Measurements from ENCODE around the gene ATXN1. TPM values are rescaled to one million over a fixed set of nuclear protein-coding genes. Genes with fewer than 3 reads are reported as not detected.

Gene ATXN1
- total RNA-seq, 1 donor from 2014 or later, result 71.2 TPM

GRCh38 chr6:16572317-16572716, 188.9 kb downstream of the ATXN1 start:
- intact Hi-C loops (cut with DNase I), result no loop called here

GRCh38 chr6:16570946-16571345, 190.3 kb downstream of the ATXN1 start:
- no peaks in the 10 kb centered on the region for H3K4me1 ChIP-seq
- no peak overlapping the region for H3K27ac ChIP-seq
- no peak for ATAC-seq
- H3K27me3 ChIP-seq, result no peaks in the 10 kb centered on the region
- DNase-seq, result no peak
- H3K36me3 ChIP-seq, result no peaks in the 10 kb centered on the region
- TF ChIP-seq CTCF (IDR thresholded peaks at IDR 0.05), result no peak
- no peak overlapping the region for H3K4me3 ChIP-seq
- intact Hi-C loops (cut with DNase I), result no loop called here
- H3K9me3 ChIP-seq, result no peaks in the 10 kb centered on the region

More at GRCh38 chr6:16572317-16572716, 188.9 kb downstream of the ATXN1 start:
- Histone ChIP-seq H3K36me3 (no peaks in the 10 kb centered on the region), H3K27me3 (no peaks in the 10 kb centered on the region), H3K4me1 (no peaks in the 10 kb centered on the region), H3K9me3 (no peaks in the 10 kb centered on the region), H3K27ac (no peak overlapping the region), H3K4me3 (no peak overlapping the region)
- TF ChIP-seq CTCF (IDR thresholded peaks at IDR 0.05), result no peak
- DNase-seq (no peak), ATAC-seq (no peak)

DNA sequence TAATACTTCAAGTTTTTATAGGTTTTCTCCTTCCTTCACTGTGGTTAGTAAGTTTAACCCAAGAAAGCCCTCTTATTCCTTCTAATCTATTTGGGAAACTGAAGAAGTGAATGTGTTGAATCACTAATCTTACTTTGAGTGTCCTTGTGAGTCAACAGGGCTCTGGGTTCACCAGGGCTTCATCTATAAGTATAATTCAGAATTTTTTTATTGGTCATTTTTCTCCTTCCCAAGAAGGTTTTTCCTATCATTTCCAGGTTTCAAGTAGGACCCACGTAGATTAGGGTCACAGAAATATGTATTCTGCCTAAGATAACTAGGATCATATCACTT, 191.1 kb downstream of the ATXN1 start:
- H3K36me3 ChIP-seq, result no peaks in the 10 kb centered on the region
- DNase-seq (no peak), ATAC-seq (no peak)
- intact Hi-C loops (cut with DNase I), result no loop called here
- no peaks in the 10 kb centered on the region for H3K4me1 ChIP-seq
- no peak overlapping the region for H3K4me3 ChIP-seq
- H3K27ac ChIP-seq, result no peak overlapping the region
- H3K27me3 ChIP-seq, result no peaks in the 10 kb centered on the region
- no peaks in the 10 kb centered on the region for H3K9me3 ChIP-seq
- no peak for TF ChIP-seq CTCF (IDR thresholded peaks at IDR 0.05)

DNA sequence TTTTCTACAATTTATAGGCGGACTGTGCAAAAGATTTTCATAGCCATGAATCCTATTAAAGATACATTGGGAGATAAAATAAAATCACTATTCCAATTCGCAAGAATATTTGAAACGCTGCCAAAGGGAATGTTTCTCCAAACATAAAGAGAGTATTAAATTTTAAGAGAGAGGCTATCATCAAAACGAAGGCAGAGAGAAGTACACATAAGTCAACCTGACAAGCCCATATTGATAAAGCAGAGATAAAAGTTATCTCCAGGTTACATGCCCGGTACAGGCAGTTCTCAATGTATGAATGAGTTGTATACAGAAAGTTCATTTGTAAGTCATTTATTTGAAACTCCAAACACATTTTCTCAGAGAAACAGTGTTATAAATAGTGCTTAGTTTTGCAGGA, 193.1 kb downstream of the ATXN1 start:
- no peak for TF ChIP-seq CTCF (IDR thresholded peaks at IDR 0.05)
- Histone ChIP-seq H3K36me3 (no peaks in the 10 kb centered on the region), H3K27me3 (no peaks in the 10 kb centered on the region), H3K9me3 (no peaks in the 10 kb centered on the region), H3K4me3 (no peak overlapping the region), H3K27ac (no peak overlapping the region), H3K4me1 (no peaks in the 10 kb centered on the region)
- no peak for DNase-seq
- intact Hi-C loops (cut with DNase I), result no loop called here
- ATAC-seq, result no peak

- H3K4me1 ChIP-seq, result no peaks in the 10 kb centered on the region
- no peak for TF ChIP-seq CTCF (IDR thresholded peaks at IDR 0.05)
- DNase-seq, result no peak
- H3K36me3 ChIP-seq, result no peaks in the 10 kb centered on the region
- no peak for ATAC-seq
- H3K27ac ChIP-seq, result no peak overlapping the region
- no peaks in the 10 kb centered on the region for H3K9me3 ChIP-seq
- no peaks in the 10 kb centered on the region for H3K27me3 ChIP-seq
- no peak overlapping the region for H3K4me3 ChIP-seq
- intact Hi-C loops (cut with DNase I), result no loop called here
Observed at GRCh38 chr6:16567071-16567470, 194.2 kb downstream of the ATXN1 start.

DNA sequence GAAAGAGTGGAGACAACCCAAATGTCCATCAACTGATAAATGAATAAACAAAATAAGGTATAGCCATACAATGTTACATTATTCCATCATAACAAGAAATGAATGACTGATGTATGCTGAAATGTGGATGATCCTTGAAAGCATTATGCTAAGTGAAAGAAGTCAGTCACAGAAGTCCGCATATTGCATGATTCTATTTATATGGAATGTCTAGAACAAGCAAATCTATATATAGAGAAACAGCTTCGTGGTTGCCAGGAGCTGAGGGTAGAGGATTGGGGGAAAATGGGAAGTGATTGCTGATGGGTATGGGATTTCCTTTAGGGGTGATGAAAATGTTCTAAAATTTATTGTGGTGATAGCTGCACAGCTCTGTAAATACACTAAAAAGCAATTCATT, 196.8 kb downstream of the ATXN1 start:
- Histone ChIP-seq H3K9me3 (no peaks in the 10 kb centered on the region), H3K36me3 (no peaks in the 10 kb centered on the region), H3K27ac (no peak overlapping the region), H3K4me1 (peaks cover 1% of the 10 kb centered on the region), H3K27me3 (no peaks in the 10 kb centered on the region), H3K4me3 (no peak overlapping the region)
- TF ChIP-seq CTCF (IDR thresholded peaks at IDR 0.05), result no peak
- ATAC-seq (no peak), DNase-seq (no peak)
- intact Hi-C loops (cut with DNase I), result no loop called here

Data from upper lobe of right lung (tissue), 1 donor.